ENCODE results near the gene ARL6IP4.
"Not testable (repeated sequence)": the region's sequence is repeated elsewhere in the genome, so short reads cannot be mapped to it uniquely, and the experiment has no call there.

The ARL6IP4 gene

DNA sequence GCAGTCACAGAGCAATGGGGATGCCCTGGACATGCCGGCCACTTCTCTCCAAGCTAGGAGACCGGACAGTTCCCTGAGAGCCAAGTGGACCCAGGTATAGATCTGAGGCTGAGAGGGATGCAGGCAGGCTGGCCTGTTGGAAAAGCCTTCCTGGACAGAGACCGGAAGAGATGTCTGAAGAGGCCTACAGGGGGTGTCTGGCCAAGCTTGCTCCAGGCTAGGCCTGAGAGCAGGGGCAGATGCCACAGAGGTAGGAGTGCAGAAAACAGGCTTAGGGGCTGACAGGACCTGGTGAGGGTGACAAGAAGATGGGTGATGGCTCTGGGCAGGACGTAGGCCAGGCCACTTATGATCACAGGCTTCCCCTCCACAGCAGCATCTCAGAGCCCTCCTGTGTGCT lies 30.2 kb downstream of the ARL6IP4 start:
- DNase-seq (ENCODE audit: insufficient read length, low spot score), result no peak
- TF ChIP-seq POU2F2 (IDR thresholded peaks at IDR 0.05; ENCODE audit: low read depth, low read length), result no peak
- TF ChIP-seq PAX5 (IDR thresholded peaks at IDR 0.05; ENCODE audit: insufficient read depth, low read length, severe bottlenecking), result no peak
- TF ChIP-seq POLR2AphosphoS5 (IDR thresholded peaks at IDR 0.05; ENCODE audit: low read depth, low read length), result no peak
- TF ChIP-seq POLR2A (IDR thresholded peaks at IDR 0.05; ENCODE audit: low read depth, low read length), result no peak
- TF ChIP-seq TAF1 (IDR thresholded peaks at IDR 0.05; ENCODE audit: low read depth, low read length), result no peak
- no peak for TF ChIP-seq SPI1 (IDR thresholded peaks at IDR 0.05; ENCODE audit: low read depth, low read length)
- no peak for FAIRE-seq

DNA sequence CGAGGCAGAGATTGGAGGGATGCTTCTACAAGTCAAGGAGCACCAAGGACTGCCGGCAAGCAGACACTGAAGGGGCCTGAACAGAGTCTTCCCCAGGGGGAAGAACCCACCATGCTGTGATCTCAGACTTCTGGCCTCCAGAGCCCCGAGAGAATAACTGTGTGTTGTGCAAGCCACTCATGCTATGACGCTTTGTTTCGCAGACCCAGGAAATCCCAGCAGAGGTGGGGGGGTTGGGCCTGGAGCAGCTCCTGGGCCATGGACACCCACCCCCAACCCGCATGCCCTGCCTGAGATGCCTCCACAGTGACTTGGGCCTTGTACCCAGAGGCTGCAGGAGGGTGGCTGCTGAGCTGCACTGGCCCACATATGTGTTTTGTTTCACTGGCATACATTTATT lies 31.2 kb downstream of the ARL6IP4 start:
- TF ChIP-seq POLR2A (IDR thresholded peaks at IDR 0.05; ENCODE audit: low read depth, low read length) (no peak), SPI1 (IDR thresholded peaks at IDR 0.05; ENCODE audit: low read depth, low read length) (no peak), PAX5 (IDR thresholded peaks at IDR 0.05; ENCODE audit: insufficient read depth, low read length, severe bottlenecking) (no peak), POU2F2 (IDR thresholded peaks at IDR 0.05; ENCODE audit: low read depth, low read length) (no peak), POLR2AphosphoS5 (IDR thresholded peaks at IDR 0.05; ENCODE audit: low read depth, low read length) (no peak), TAF1 (IDR thresholded peaks at IDR 0.05; ENCODE audit: low read depth, low read length) (no peak)
- FAIRE-seq, result no peak

DNA sequence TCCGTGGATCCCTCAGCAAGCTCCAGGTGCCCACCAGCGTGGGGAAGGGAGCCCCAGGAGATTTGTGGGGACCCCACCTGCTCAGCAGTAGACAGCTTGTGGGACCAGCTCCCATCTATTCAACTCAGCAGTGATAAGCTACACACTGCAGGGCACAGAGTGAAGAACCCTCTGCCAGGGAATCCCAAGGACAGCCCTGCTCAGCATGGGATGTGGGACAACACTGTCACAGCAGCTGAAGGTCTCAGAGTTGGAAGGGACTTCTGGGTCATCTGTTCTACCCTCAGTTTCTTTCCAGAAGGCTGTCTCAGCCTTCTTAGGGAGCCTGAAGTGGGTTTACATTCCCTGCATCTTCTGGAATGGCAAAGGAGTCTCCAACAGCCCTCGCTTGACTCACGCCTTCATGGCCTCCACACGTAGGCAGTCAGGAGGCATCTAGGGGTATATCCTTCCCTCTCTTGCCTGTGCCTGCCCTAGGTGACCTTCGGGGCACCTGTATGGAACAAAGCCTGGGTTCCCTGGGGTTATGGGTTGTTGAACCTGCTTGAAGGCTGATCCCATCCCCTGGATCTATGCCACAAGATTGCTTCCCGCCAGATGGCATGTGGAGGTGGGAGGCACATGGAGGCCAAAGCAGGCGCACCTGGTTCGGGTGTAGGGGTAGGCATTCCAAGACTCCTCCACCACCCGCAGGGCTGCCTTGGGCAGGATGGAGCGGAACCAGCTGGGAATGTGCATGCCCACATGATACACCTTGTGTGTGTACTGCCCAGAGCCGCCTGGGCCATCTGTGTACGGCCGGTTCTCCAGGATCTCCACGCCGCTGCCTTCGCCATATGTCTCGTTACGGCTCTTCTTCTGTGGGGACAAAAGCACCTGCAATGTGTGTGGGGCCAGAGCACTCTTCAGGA lies 33.0 kb downstream of the ARL6IP4 start:
- TF ChIP-seq SPI1 (IDR thresholded peaks at IDR 0.05; ENCODE audit: low read depth, low read length) (no peak), POLR2AphosphoS5 (IDR thresholded peaks at IDR 0.05; ENCODE audit: low read depth, low read length) (no peak), PAX5 (IDR thresholded peaks at IDR 0.05; ENCODE audit: insufficient read depth, low read length, severe bottlenecking) (no peak), TAF1 (IDR thresholded peaks at IDR 0.05; ENCODE audit: low read depth, low read length) (no peak), POLR2A (IDR thresholded peaks at IDR 0.05; ENCODE audit: low read depth, low read length) (no peak), POU2F2 (IDR thresholded peaks at IDR 0.05; ENCODE audit: low read depth, low read length) (no peak)
- FAIRE-seq, result no peak
- DNase-seq (ENCODE audit: insufficient read length, low spot score), result no peak

More for the DNA sequence above, 31.2 kb downstream of the ARL6IP4 start:
- DNase-seq (ENCODE audit: insufficient read length, low spot score), result no peak

DNA sequence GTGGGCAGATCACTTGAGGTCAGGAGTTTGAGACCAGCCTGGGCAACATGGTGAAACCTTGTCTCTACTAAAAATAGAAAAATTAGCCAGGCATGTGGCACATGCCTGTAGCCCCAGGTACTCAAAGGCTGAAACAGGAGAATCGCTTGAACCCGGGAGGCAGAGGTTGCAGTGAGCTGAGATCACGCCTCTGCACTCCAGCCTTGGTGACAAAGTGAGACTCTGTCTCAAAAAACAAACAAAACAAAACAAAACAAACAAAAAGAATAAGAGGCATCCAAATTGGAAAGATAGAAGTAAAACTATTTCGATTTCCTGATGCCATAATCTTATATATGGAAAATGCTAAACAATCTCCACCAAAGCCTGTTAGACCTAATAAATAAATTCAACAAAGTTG lies 34.0 kb downstream of the ARL6IP4 start:
- not testable (repeated sequence) for DNase-seq (ENCODE audit: insufficient read length, low spot score); FAIRE-seq

DNA sequence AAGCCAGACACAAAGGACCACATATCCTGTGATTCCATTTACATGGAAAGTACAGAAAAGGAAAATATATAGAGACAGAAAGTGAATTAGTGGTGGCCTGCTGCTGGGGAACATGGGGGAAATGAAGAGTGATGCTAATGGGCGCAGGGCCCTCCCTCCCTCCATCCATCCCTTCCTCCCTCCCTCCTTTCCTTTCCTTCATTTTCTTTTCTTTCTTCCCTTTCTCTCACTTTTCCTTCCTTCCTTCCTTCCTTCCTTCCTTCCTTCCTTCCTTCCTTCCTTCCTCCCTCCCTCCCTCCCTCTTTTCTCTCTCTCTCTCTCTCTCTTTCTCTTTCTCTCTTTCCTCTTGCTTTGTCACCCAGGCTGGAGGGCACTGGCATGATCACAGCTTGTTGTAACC lies 37.3 kb downstream of the ARL6IP4 start:
- no peak for FAIRE-seq
- TF ChIP-seq POLR2A (IDR thresholded peaks at IDR 0.05; ENCODE audit: low read depth, low read length), result no peak
- TF ChIP-seq TAF1 (IDR thresholded peaks at IDR 0.05; ENCODE audit: low read depth, low read length), result no peak
- no peak for TF ChIP-seq POU2F2 (IDR thresholded peaks at IDR 0.05; ENCODE audit: low read depth, low read length)
- TF ChIP-seq PAX5 (IDR thresholded peaks at IDR 0.05; ENCODE audit: insufficient read depth, low read length, severe bottlenecking), result no peak
- no peak for TF ChIP-seq POLR2AphosphoS5 (IDR thresholded peaks at IDR 0.05; ENCODE audit: low read depth, low read length)
- no peak for TF ChIP-seq SPI1 (IDR thresholded peaks at IDR 0.05; ENCODE audit: low read depth, low read length)
- no peak for DNase-seq (ENCODE audit: insufficient read length, low spot score)

DNA sequence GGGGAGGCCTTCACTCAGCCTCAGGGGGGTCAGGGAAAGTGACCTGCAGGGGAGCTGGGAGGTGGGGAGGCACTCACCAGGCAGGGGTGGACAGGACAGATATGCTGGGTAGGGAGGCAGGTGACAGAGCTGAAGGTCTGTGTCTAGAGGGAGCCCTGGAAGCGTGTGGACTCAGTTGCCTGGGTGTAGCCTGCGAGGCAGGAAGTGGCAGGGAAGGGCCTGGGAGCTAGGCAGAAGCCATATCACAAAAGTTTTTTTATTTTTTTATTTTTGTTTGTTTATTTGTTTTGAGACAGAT lies 39.3 kb downstream of the ARL6IP4 start:
- DNase-seq (ENCODE audit: insufficient read length, low spot score) (no peak), FAIRE-seq (no peak)
- TF ChIP-seq POU2F2 (IDR thresholded peaks at IDR 0.05; ENCODE audit: low read depth, low read length) (no peak), POLR2A (IDR thresholded peaks at IDR 0.05; ENCODE audit: low read depth, low read length) (no peak), POLR2AphosphoS5 (IDR thresholded peaks at IDR 0.05; ENCODE audit: low read depth, low read length) (no peak), PAX5 (IDR thresholded peaks at IDR 0.05; ENCODE audit: insufficient read depth, low read length, severe bottlenecking) (no peak)

DNA sequence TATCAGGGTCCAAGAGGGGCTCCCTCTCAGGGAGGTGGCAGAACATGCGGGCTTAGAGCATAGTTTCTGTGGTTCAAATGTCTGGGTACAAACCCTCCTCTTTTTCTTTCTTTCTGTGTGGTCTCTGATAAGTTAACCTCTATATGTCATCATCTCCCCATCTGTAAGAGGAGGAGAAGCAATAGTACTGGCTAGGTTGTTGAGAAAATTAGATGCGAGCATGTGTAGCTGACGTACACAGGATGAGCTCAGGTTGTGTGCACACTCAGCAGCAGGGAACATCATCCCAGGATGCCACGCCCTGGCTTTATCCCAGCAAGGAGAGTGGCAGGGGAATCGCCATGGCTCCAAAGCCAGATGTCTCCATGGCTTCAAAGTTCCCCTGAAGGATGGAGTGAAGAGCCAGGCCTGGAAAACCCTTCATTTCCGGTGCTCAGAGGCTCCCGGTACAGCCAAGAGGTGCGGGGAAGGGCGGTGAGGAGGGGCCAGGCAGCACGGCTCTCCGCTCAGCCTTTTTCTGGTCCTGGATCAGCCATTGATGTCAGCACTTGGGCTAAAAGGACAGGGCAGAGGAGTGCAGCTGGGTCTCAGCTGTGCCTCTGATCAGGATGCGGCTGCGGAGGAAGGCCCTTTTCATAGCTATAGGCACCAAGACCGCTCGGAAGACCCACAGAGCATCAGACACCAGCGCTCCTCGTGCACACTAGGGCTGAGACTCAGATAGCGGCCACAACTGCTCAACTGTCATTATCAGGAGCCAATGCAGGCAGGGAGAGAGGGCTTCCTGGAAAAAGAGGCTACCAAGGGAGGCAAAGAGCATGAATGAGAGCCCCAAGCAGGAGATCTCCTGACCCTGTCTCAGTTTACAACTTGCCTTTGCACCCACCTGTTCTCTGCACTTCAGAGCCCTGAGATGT lies 41.5 kb downstream of the ARL6IP4 start:
- no peak for TF ChIP-seq TAF1 (IDR thresholded peaks at IDR 0.05; ENCODE audit: low read depth, low read length)
- no peak for DNase-seq (ENCODE audit: insufficient read length, low spot score)

DNA sequence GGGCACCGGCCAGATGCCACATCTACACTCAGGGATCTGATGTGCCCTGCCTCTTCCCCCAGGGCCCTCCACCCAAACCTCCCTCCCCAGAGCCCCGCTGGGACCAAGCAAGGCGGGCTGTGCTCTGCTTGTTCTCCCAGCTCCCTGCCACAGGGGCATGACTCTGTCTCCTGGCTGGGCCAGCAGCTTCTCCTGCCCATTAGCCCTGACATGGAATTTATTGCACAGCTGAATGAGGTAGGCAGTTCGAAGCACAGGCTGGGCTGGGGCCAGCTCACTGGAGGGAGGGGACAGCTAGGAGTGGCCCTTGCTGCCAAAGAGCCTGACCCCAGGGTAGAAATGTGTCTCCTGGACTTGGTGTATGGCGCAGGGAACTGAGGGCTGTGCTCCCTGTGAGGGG lies 42.4 kb downstream of the ARL6IP4 start:
- TF ChIP-seq TAF1 (IDR thresholded peaks at IDR 0.05; ENCODE audit: low read depth, low read length) (no peak), PAX5 (IDR thresholded peaks at IDR 0.05; ENCODE audit: insufficient read depth, low read length, severe bottlenecking) (no peak), SPI1 (IDR thresholded peaks at IDR 0.05; ENCODE audit: low read depth, low read length) (no peak), POLR2AphosphoS5 (IDR thresholded peaks at IDR 0.05; ENCODE audit: low read depth, low read length) (no peak), POLR2A (IDR thresholded peaks at IDR 0.05; ENCODE audit: low read depth, low read length) (no peak), POU2F2 (IDR thresholded peaks at IDR 0.05; ENCODE audit: low read depth, low read length) (no peak)
- DNase-seq (ENCODE audit: insufficient read length, low spot score) (no peak), FAIRE-seq (no peak)

More for the DNA sequence above, 41.5 kb downstream of the ARL6IP4 start:
- FAIRE-seq, result no peak

DNA sequence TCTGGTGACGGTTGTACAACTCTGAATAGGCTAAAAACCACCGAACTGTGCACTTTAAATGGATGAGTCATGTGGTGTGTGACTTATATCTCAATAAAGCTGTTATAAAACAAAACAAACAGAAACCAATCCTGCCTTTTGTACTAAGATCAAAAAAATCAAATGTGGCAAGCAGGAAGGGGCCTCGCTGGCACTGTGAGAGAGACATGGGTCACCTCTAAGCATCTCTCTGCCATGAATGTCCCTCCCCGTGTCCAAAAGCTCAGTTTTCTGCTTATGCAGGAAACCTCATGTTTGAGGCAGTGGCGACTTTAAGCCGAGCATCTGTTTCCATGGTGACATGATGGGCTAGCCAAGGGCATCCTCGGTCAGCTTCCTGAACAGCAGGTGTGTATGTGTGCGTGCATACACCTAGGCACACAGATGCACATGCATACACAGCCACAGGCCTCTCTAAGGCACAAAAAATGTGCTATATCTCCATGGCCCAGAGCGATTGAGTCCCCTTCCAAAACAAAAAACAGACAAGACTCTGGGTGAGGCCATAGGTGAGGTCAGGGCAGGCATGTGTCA lies 44.4 kb downstream of the ARL6IP4 start:
- FAIRE-seq, result peak; percentile 38
- no peak for DNase-seq (ENCODE audit: insufficient read length, low spot score)

More for the DNA sequence above, 44.4 kb downstream of the ARL6IP4 start:
- TF ChIP-seq SPI1 (IDR thresholded peaks at IDR 0.05; ENCODE audit: low read depth, low read length), result no peak
- TF ChIP-seq PAX5 (IDR thresholded peaks at IDR 0.05; ENCODE audit: insufficient read depth, low read length, severe bottlenecking), result no peak
- no peak for TF ChIP-seq POLR2AphosphoS5 (IDR thresholded peaks at IDR 0.05; ENCODE audit: low read depth, low read length)
- no peak for TF ChIP-seq POLR2A (IDR thresholded peaks at IDR 0.05; ENCODE audit: low read depth, low read length)
- TF ChIP-seq POU2F2 (IDR thresholded peaks at IDR 0.05; ENCODE audit: low read depth, low read length), result no peak

Measured in GM12891 (cell line).